ENCODE data around the gene CALY.
"Not testable (repeated sequence)": the region's sequence is repeated elsewhere in the genome, so short reads cannot be mapped to it uniquely, and the experiment has no call there.

Gene CALY

DNA sequence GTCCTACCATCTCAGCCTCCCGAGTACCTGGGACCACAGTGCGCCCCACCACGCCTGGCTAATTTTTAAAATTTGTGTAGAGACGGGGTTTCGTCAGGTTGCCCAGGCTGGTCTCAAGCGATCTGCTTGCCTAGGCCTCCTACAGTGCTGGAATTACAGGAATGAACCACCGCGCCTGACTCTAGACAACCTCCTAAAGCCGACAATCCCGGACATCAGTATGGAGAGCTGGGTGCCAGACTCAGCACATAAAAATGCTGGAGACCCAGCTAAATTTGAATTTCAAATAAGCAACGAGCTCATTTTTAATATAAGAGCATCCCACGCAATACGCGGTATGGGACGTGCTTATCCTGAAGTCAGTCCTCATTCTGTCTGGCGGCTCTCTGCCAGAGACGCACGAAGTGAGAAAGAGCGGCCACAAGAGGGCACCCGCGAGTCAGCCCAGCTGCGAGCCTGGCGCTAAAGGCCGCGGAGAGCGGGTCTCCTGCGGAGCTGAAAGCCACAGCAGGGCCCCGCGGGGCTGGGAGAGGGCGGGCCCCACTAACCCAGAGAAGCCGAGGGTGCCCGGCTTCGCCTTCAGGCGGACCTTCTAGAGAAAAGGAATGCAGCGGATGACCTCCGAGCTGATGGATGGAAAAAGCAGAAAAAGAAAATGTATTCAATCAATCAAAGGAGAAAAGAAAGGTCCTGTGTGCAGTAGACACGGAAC, 7.0 kb downstream of the CALY start:
- peak; percentile 72 to 73 for DNase-seq (ENCODE audit: low read depth in 2 of 2)

DNA sequence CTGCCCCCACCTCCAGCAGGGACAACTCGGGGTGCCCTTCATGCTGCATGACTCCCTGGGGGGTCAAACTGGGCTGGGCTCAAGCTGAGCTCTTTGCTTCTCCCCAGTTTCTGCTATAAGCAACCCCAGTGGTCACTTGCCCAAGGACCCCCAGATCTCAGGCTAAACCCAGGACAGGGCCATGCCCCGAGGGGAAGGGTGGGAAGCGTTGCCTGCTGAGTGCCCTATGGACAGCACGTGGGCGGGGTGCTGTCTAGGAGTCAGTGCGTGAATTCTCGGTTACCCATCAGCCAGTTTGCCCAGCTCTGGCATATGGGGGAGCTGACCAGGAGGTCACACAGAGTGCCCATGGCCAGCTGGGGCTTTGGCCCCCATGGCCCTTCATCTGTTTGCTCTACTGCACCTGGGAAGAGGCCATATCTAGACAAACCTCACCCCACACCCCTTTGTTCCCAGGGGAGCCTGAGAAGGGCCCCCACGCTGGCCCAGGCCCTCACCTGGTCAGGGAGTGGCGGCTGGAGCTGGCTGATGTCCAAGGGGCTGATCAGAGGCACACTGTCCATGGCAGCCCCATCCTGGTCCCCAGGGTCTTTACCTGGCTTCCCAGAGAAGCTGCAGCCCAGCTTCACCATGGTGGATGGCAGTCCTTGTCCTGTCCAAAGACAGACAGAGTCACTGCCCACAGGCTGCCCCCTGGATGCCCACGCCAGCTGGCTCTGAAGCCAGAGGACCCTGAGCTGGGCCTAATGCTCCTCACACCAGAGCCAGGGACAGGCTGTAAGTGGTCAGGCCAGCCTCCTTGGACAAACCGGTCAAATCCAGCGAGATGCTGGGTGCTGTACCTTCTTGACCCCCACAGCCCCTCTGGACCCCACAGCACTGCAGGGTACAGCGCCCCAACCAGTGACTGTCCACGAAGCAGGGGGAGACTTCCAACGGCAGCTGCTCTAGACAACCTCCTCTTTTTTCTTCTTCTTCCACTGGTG, 8.0 kb downstream of the CALY start:
- no peak for DNase-seq (ENCODE audit: low read depth in 2 of 2)

DNA sequence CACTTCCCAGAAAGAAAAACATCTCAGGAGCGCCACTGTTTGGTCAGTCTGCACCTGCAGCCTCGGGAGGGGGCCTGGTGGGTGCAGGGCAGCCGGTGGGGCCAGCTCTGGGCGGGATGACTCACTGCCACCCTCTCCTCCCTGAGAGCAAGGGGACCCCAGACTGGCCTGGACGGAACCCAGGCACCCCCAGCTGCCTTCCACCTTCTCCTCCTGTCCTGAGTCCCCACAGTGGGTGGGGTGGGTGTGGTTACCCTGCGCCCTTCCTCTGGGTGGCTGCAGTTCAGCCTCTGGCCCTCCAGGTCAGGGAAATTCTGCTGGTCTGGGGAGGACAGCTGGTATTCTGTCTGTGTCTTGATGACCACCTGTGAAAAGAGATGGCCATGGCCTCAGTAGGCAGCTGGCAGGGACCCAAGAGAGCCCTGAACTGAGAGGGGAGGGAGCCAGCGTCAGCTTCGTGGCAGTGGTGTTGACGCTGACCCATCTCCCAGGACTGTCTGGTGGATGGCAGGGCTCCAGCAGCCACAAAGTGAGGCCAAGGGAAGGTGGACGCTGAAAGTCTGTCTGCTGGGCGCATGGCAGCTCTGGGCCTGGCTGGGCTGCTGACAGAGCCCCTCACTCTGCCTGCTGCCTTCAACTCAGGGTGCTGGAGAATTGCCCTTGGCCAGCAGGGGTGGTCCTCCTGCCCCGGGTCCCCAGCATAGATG, 8.9 kb downstream of the CALY start:
- DNase-seq (ENCODE audit: low read depth in 2 of 2), result no peak

DNA sequence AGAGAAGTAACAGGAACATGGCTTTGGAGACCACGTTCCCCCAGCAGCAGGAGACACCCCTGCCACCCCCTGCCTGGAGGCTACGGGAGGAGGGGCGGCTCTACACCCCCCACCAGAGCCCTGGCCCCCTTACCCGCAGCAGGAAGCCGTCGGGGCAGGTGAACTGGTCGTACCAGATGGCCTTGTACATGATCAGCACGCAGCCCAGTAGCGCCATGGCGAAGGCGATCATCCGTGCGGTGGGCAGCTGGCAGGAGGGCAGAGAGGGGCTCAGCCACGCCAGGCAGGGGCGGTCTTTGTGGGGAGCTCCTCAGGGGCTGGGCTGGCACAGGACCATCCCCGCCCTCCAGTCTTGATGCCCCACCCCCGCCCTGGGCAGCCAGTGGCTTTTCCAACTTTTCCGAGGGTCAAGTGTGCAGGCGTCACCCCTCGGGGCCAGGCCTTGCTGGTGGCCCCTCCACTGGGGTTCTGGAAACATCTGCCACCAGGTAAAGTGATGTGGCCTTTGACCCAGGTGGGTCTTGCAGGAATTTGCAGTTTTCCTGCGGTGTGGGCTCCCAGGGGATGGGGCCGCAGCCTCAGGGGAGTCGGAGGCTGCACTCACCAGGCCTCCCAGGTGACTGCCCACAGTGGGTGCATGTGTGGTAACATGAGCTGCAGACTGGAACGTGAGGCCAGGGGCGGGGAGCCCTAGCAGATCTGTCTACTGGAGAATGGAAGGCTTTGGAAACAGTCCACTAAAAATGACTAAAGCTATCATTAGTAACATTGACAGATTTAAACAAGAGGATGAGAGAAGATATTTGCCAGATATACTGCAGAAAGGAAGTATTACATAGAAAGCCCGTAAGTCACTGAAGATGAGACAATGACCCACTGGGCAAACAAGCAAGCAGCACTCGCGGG, 9.7 kb downstream of the CALY start:
- no peak for DNase-seq (ENCODE audit: low read depth in 2 of 2)

DNA sequence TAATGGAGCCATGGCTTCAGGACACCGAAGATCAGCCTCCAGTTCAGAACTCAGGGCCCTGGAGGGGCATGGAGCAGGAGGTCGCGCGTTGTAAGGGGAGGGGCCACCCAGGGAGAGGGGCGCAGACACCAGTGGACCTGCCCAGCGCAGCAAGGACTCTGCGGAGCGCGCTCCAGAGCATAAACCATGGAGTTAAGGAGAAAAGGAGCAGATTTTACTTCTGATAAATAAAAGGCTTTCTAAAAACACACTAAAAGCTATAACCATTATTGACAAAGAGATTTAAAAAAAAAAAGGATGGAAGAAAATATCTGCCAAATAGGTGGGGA, 10.5 kb downstream of the CALY start:
- no peak for DNase-seq (ENCODE audit: low read depth in 2 of 2)

DNA sequence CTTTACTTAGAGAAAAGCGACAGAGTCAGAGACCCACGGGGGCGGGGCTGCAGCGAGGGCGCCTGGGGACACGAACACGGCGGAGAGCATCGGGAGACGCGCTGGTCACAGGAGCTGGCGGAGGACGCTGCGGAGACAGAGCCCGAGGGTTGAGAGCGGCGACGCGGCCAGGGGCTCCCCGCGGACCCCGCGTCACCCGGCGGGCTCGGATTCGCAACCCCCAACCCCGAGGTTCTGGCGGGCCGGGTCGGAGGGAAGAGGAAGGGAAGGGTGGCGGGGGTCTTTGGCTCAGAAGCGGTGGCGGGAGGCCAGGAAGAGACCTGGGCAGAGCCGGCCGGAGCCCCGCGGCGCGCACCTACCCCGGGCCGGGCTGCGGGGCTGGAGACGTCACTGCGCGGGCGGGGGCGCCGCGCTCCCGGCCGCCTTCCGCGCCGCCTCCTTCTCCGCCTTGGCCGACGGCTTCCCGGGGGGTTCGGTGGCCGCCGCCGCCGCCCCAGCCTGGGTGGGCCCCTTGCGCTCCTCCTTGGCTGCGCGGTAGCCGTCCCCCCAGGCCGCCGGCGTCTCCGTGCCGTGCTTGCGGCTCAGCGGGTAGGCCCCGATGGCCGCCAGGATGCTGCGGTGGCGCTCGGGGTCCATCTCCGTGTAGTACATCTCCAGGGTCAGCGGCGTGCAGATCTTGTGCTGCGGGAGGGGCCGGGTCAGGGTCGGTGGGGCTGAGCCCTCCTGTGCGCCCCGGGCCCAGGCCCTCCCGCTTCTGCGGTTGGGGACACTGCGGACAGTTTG, 11.1 kb downstream of the CALY start:
- DNase-seq (ENCODE audit: low read depth in 2 of 2), result no peak

DNA sequence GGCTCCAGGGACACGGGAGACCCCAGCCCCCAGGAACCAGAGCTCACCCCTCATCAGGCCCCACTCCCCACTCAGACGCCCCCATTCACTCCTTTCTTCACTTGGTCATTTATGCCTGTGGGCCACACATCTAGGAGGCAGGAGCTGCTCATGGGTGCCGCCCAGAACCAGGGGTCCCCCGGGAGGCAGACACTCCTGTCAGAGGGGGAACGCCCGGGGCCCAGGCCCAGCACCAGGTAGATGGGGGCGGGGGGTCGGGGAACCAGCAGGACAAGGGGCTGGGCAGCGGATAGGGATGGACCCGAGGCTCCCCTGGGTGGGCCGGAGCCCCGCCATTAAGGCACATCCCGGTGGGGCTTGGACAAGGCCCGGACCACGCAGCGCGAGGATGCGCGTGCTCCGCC, 11.8 kb downstream of the CALY start:
- no peak for DNase-seq (ENCODE audit: low read depth in 2 of 2)

DNA sequence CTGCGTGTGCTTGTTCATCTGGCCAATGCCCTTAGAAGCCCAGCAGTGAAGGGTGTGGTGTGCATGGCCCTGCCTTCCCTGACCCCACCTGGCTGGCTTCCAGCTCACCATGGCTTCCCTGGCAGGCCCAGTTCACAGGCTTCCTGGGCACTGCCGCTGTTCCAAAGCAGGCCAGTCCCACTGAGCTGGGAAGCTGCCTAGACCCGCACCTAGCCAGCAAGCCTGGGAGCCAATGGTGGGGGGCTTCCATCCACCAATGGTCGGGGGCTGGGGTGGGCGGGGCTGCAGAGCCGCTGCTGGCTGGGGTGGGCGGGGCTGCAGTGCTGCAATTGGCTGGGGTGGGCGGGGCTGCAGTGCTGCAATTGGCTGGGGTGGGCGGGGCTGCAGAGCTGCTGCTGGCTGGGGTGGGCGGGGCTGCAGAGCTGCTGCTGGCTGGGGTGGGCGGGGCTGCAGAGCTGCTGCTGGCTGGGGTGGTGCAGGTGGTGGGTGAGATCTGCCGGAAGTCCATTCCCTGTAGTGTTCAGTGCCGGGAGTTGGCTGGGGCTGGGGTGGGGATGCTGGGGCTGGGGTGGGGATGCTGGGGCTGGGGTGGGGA, 12.4 kb downstream of the CALY start:
- DNase-seq (ENCODE audit: low read depth in 2 of 2), result peak in 1 of 2 donors; percentile 61

DNA sequence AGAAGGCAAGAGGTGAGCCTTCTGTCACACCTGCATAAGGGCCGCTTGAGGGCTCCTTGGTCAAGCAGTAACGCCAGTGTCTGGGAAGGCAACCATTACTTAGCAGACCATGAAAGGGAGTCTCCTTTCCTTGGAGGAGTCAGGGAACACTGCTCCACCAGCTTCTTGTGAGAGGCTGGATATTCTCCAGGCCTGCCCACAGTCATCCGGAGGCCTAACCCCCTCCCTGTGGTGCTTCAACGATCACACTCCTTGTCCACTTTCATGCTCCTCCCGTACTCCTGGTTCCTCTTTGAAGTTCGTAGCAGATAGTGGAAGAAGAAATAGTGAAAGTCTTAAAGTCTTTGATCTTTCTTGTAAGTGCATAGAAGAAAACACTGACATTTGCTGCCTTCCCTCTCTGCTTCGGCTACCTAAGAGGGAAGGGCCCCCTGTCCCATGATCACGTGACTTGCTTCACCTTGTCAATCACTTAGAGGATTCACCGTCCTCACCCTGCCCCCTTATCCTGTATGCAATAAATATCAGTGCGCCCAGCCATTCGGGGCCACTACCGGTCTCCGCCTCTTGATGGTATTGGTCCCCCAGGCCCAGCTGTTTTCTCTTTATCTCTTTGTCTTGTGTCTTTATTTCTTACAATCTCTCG, 14.5 kb downstream of the CALY start:
- not testable (repeated sequence) for DNase-seq (ENCODE audit: low read depth in 2 of 2)

DNA sequence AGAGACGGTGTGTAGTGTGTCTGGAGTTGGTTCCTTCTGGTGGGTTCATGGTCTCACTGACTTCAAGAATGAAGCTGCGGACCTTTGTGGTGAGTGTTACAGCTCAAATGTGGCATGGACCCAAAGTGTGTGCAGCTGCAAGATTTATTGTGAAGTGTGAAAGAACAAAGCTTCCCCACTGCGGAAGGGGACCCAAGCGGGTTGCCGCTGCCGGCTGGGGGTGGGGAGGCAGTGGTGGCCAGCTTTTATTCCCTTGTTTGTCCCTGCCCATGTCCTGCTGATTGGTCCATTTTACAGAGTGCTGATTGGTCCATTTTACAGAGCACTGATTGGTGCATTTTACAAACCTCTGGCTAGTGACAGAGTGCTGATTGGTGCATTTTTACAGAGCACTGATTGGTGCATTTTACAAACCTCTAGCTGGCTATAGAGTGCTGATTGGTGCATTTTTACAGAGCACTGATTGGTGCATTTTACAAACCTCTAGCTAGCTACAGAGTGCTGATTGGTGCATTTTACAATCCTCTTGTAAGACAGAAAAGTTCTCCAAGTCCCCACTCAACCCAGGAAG, 15.8 kb downstream of the CALY start:
- DNase-seq (ENCODE audit: low read depth in 2 of 2), result not testable (repeated sequence)

DNA sequence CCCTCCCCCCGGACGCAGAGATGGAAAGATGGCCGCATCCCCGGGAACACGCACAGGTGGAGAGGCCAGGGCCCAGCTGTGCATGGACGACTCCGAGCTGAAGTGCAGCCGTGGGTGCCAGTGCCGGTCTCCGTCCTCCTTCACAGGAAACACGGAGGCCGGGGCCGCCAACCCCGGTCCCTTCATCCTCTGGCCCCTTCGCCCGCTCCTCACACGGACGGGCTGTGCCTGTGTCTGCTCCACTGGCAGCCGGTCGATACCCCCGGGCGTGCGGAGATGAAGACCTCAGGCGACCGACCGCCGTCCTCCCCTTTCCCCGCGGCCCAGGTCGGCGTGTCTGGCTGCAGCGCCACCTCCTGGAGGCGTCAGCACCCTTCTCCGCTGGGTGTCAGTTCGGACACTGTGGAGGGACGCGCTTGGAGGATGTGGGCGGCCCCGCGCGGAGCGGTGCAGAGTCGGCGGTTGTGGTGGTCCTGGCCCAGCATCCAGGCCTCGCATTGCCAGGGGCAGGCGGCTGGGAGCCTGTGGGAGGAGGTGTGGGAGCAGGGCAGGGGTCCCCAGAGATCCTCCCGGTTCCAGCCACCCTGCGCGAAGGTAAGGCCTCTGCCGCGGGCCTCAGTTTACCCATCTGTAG, 18.1 kb downstream of the CALY start:
- DNase-seq (ENCODE audit: low read depth in 2 of 2), result peak; percentile 50 to 56

DNA sequence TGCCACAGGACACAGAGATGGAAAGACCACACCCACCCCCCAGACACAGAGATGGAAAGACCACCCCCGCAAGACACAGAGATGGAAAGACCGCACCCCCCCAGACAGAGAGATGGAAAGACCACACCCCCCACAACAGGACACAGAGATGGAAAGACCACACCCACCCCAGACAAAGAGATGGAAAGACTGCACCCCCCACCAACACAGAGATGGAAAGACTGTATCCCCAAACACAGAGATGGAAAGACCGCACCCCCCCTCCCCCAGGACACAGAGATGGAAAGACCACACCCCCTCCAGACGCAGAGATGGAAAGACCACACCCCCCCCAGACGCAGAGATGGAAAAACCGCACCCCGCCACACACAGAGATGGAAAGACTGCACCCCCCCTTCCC, 20.0 kb downstream of the CALY start:
- DNase-seq (ENCODE audit: low read depth in 2 of 2), result no peak

DNA sequence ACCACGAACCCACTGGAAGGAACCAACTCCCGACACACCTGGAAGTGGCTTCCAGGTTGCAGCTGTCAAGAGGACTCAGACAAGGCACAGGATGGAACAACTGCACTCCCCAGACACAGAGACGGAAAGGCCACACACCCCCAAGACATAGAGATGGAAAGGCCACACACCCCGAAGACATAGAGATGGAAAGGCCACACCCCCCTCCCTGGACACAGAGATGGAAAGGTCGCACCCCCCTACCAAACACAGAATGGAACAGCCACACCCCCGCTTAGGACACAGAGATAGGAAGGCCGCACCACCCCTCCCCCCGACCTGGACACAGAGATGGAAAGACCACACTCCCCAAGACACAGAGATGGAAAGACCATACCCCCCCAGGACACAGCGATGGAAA, 20.4 kb downstream of the CALY start:
- no peak for DNase-seq (ENCODE audit: low read depth in 2 of 2)

DNA sequence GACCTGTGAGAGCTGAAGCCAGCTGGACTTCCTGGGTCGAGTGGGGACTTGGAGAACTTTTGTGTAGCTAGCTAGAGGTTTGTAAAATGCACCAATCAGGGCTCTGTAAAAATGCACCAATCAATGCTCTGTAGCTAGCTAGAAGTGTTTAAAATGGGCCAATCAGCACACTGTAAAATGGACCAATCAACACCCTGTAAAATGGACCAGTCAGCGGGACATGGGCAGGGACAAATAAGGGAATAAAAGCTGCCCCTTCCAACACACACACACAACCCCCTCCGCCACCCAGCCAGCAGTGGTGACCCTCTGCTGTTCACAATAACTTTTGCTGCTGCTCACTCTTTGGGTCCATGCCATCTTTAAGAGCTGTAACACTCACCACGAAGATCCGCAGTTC, 20.8 kb downstream of the CALY start:
- no peak for DNase-seq (ENCODE audit: low read depth in 2 of 2)

DNA sequence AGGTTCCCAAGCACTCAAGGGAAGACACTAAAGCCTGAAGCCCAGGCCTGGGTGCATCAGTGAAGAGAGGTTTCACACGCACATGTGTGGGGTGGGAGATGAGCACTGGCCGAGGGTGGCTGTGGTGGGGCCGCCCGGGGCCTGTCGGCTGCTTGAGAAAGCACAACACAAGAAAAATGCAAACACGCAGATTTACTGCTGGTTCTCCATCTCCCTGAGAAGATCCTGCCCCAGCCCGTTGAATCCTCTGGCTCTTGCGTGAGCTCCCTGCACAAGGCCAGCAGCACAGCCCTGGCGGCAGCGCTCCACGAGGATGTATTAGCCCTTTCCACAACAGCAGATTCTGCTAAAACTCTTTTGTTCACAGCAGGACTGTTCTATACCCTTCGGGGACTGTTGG, 21.8 kb downstream of the CALY start:
- no peak for DNase-seq (ENCODE audit: low read depth in 2 of 2)

DNA sequence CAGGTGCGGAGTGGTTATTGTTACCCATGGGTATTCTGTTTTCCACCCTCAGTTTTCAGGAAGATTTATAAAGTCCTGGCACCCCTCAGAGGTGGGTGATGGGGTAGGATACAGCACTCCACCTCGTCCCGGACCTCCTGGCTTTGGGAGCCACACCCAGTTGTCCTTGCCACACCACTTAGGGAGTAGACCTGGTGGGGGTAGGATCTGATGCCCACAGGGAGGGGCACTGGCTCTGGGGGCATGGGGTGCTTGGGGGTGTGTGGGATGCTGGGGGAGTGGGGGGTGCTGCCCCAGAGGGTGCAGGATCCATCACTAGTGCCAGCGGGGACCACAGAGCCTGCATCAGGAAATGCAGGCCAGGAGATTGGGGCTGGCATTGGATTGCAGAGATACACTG, 23.5 kb downstream of the CALY start:
- DNase-seq (ENCODE audit: low read depth in 2 of 2), result no peak

DNA sequence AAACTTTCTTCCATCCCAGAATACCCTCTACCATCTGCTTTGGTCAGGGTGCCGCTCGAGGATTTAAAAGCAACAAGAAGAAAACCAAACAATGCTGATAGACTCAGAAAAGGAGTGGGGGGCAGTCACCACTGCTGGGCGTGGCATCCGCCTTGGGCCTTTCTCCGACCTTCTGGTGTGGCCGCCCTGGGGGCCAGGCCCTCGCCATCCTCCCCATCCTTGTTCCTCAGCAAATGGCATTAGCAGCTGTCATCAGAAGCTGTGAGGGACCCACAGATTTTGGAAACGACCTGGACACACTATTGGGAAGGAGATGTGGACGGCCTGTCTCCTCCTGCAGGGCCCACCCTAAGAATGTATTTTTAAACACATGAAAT, 23.9 kb downstream of the CALY start:
- DNase-seq (ENCODE audit: low read depth in 2 of 2), result no peak

DNA sequence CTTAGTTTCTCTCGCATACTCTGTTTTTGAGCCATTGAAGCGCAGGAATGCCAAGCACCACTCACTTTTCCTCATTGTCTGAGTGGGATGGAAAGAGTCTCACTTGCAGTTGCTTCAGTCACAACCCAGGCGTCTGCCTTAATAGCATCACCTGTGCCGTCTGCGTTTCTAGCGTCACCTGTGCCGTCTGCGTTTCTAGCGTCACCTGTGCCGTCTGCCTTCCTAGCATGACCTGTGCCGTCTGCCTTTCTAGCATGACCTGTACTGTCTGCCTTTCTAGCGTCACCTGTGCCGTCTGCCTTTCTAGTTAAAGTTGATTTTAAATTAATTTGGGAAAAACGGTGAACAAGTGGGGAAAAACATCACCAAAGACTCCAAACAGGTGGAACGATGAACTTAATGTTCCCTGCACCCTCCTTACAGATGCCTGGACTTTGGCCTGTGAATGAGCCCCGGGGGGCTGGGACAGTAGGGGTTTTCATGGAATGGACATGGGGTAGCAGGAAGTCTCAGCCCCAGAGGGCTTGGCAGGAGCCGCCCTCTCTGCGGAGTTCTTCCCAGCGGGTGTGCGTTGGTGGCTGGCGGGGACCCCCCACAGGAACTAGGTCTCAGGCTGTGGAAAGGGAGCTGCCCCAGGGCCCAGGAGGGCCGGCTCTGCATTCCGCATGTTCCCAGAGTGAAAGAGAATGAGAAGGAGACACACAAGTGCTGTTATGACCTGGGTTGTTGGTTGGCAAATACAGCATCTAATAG, 24.5 kb downstream of the CALY start:
- DNase-seq (ENCODE audit: low read depth in 2 of 2), result no peak

All from stimulated activated CD8-positive, alpha-beta memory T cell treated with anti-CD3 and anti-CD28 coated beads, Interleukin-15, amount 100 ng/mL, for 48 hours (primary cell).